B cell (primary cell): ENCODE data around the gene PSAT1. TPM values are rescaled to one million over a fixed set of nuclear protein-coding genes. Genes with fewer than 3 reads are reported as not detected.

Source experiments
- ATAC-seq: fragments of 200-7000 bp; cut with Tn5 transposase; one replicate; pipeline ENCODE4 v1.10.0; 2021; ENCODE audit warnings: low read depth, mild to moderate bottlenecking, moderate number of reproducible peaks, moderate library complexity
- CTCF ChIA-PET: fragments of 350-600 bp; sonication (Branson Sonifier 250); formaldehyde crosslinking; loops from one replicate; lab custom pipeline; 2021; ENCODE audit warnings: antibody characterized with exemption, inconsistent platforms; lab: Charles Lee
- POLR2A ChIA-PET: fragments of 350-600 bp; sonication (Branson Sonifier 250); formaldehyde crosslinking; loops from one replicate; lab custom pipeline; 2021; ENCODE audit warnings: antibody characterized with exemption; lab: Charles Lee
- DNase-seq: peaks from one replicate; pipeline ENCODE4 v3.0.0; 2013
- H2AFZ ChIP-seq: 2 replicates; pipeline ENCODE4 v1.6.1; 2012; ENCODE audit warnings: mild to moderate bottlenecking, low read depth, low read length; ENCODE audit not compliant: insufficient read depth, poor library complexity, severe bottlenecking
- H3K27ac ChIP-seq, 2 donors: 1 replicate in 1 of 2; 2 replicates in 1 of 2; pipeline ENCODE4 v1.5.1; 2012 to 2013; ENCODE audit warnings: low read length in 2 of 2, mild to moderate bottlenecking in 2 of 2, moderate library complexity in 1 of 2
- H3K27me3 ChIP-seq, 4 experiments: fragments of 200-600 bp in 1 of 4; sonication (generic) in 1 of 4; replicated peaks in 1 of 4; 1 replicate in 2 of 4; 2 replicates in 2 of 4; pipeline versions ENCODE4 v1.6.1 to v1.7.0; 2013 to 2016; ENCODE audit warnings: low read length in 3 of 4, mild to moderate bottlenecking in 2 of 4, mixed read lengths in 1 of 4, moderate library complexity in 1 of 4; ENCODE audit not compliant: insufficient read depth in 4 of 4, control insufficient read depth in 3 of 4; ENCODE audit errors: control extremely low read depth in 1 of 4
- H3K36me3 ChIP-seq, 2 experiments: replicated peaks in 1 of 2; 1 replicate in 1 of 2; 2 replicates in 1 of 2; pipeline versions ENCODE4 v1.6.1 to v1.7.1; 2013; ENCODE audit warnings: low read length in 1 of 2; ENCODE audit not compliant: insufficient read depth in 2 of 2, control insufficient read depth in 1 of 2; ENCODE audit errors: control extremely low read depth in 1 of 2, extremely low read depth in 1 of 2
- H3K4me1 ChIP-seq, 2 donors: fragments of 200-600 bp in 1 of 2; sonication (generic) in 1 of 2; 1 replicate in 1 of 2; 2 replicates in 1 of 2; pipeline versions ENCODE4 v1.5.1 to v1.6.1; 2013 to 2017; ENCODE audit warnings: low read length in 2 of 2; ENCODE audit not compliant: control insufficient read depth in 2 of 2, insufficient read depth in 2 of 2
- H3K4me2 ChIP-seq: replicated peaks from 2 replicates; pipeline ENCODE3; 2012; ENCODE audit warnings: mild to moderate bottlenecking, low read depth, low read length; ENCODE audit not compliant: poor library complexity, severe bottlenecking
- H3K4me3 ChIP-seq, 5 experiments: fragments of 200-600 bp in 1 of 5; sonication (generic) in 1 of 5; 1 replicate in 3 of 5; 2 replicates in 2 of 5; pipeline versions ENCODE4 v1.5.1 to v1.7.0; 2011 to 2016; ENCODE audit warnings: low read length in 4 of 5, mild to moderate bottlenecking in 4 of 5, low read depth in 2 of 5, control low read depth in 1 of 5, moderate library complexity in 1 of 5; ENCODE audit not compliant: insufficient read depth in 1 of 5; ENCODE audit errors: control extremely low read depth in 1 of 5, extremely low read depth in 1 of 5
- H3K79me2 ChIP-seq: fragments of 200-600 bp; sonication (generic); one replicate; pipeline ENCODE4 v1.6.0; 2016; ENCODE audit warnings: low read length; ENCODE audit not compliant: control insufficient read depth, insufficient read depth
- H3K9ac ChIP-seq: fragments of 200-600 bp; sonication (generic); 2 replicates; pipeline ENCODE4 v1.6.1; 2017; ENCODE audit warnings: mild to moderate bottlenecking, low read length, moderate library complexity
- H3K9me3 ChIP-seq, 3 donors: one replicate each; pipeline versions ENCODE4 v1.6.1 to v1.7.1; 2013; ENCODE audit warnings: low read length in 2 of 3; ENCODE audit not compliant: control insufficient read depth in 2 of 3, insufficient read depth in 1 of 3; ENCODE audit errors: control extremely low read depth in 1 of 3
- H4K20me1 ChIP-seq: 2 replicates; pipeline ENCODE4 v1.6.0; 2012; ENCODE audit warnings: mild to moderate bottlenecking, low read length; ENCODE audit not compliant: insufficient read depth, control insufficient read depth, poor library complexity, severe bottlenecking
- H3K27ac Mint-ChIP-seq: one replicate; pipeline ENCODE4 v1.8.0; 2021; ENCODE audit warnings: mixed read lengths
- H3K27me3 Mint-ChIP-seq: one replicate; pipeline ENCODE4 v1.8.0; 2021; ENCODE audit warnings: mixed read lengths
- H3K4me1 Mint-ChIP-seq: one replicate; pipeline ENCODE4 v1.8.0; 2021; ENCODE audit warnings: mixed read lengths
- H3K4me3 Mint-ChIP-seq: one replicate; pipeline ENCODE4 v1.8.0; 2021; ENCODE audit warnings: mixed read lengths
- H3K9me3 Mint-ChIP-seq: one replicate; pipeline ENCODE4 v1.8.0; 2022; ENCODE audit warnings: mixed read lengths; ENCODE audit not compliant: insufficient read depth
- CTCF ChIP-seq: fragments of 200-600 bp; IDR thresholded peaks from one replicate; pipeline ENCODE4 v1.8.0; 2022; ENCODE audit warnings: antibody characterized with exemption, mild to moderate bottlenecking
- EZH2 ChIP-seq: IDR thresholded peaks from 2 replicates; pipeline ENCODE4 v1.6.1; 2012; ENCODE audit warnings: borderline replicate concordance, low read depth, mild to moderate bottlenecking, moderate library complexity, low read length; ENCODE audit not compliant: insufficient read depth, poor library complexity, severe bottlenecking
- WGBS: methylation state at CpG from one replicate; pipeline ENCODE4 v1.1.5; 2013; ENCODE audit warnings: missing lambda C conversion rate; ENCODE audit not compliant: insufficient coverage; 5-methylcytosine and 5-hydroxymethylcytosine counted together
- intact Hi-C: fragments of 100-400 bp; cut with micrococcal nuclease; formaldehyde crosslinking; loops from one replicate; pipeline ENCODE4 v1.10.0; 2022
- polyA plus RNA-seq: library from polyadenylated mRNA; depleted of rRNA; stranded (reverse); fragments of >200 nt; gene quantifications from 2 replicates; pipeline ENCODE4 v1.2.3, GENCODE V29; 2012
- total RNA-seq, 2 donors: library from RNA; stranded (reverse); fragments of 120-200 nt in 1 of 2; gene quantifications; 1 replicate in 1 of 2; 2 replicates in 1 of 2; pipeline versions ENCODE4 v1.2.3 to v1.2.4, GENCODE V29; 2013 to 2022

Gene PSAT1
- total and polyA plus RNA-seq, 2 donors (not counting 1 experiment from before 2014, with no cell fraction given) = 0.61 to 5.0 TPM

- ChIA-PET CTCF (no interaction called here), POLR2A (no interaction called here)
- H3K36me3 ChIP-seq = no peaks in the 10 kb centered on the region
- no peak overlapping the region for H3K4me3 ChIP-seq
- no peaks in the 10 kb centered on the region for H3K27me3 ChIP-seq
- intact Hi-C loops = no loop called here
- no peak overlapping the region for H3K9ac ChIP-seq
- no peak overlapping the region for H3K4me2 ChIP-seq
- H3K9me3 Mint-ChIP-seq = no peaks in the 10 kb centered on the region
- H2AFZ ChIP-seq = no peak overlapping the region
- H4K20me1 ChIP-seq = no peaks in the 10 kb centered on the region
- no peak overlapping the region for H3K27ac ChIP-seq
- 96% methylated on average over 4 of the region's 6 CpGs for WGBS
- no peak overlapping the region for H3K4me3 Mint-ChIP-seq
- H3K4me1 ChIP-seq = no peaks in the 10 kb centered on the region
- H3K9me3 ChIP-seq = no peaks in the 10 kb centered on the region
- DNase-seq (no peak), ATAC-seq (no peak)
- TF ChIP-seq CTCF (no peak), EZH2 (no peak)
- H3K4me1 Mint-ChIP-seq = no peaks in the 10 kb centered on the region
- H3K27ac Mint-ChIP-seq = no peak overlapping the region
- H3K27me3 Mint-ChIP-seq = no peaks in the 10 kb centered on the region
- no peaks in the 10 kb centered on the region for H3K79me2 ChIP-seq
Observed at GRCh38 chr9:78319197-78320029, 22.5 kb downstream of the PSAT1 start.

GRCh38 chr9:78320030-78320693 lies 23.2 kb downstream of the PSAT1 start:
- Mint-ChIP-seq H3K27me3 (no peaks in the 10 kb centered on the region), H3K4me3 (no peak overlapping the region), H3K27ac (no peak overlapping the region), H3K4me1 (no peaks in the 10 kb centered on the region), H3K9me3 (no peaks in the 10 kb centered on the region)
- Histone ChIP-seq H3K27me3 (no peaks in the 10 kb centered on the region), H3K36me3 (no peaks in the 10 kb centered on the region), H3K4me2 (no peak overlapping the region), H2AFZ (no peak overlapping the region), H3K27ac (no peak overlapping the region), H3K4me3 (no peak overlapping the region), H4K20me1 (no peaks in the 10 kb centered on the region), H3K9ac (no peak overlapping the region), H3K9me3 (no peaks in the 10 kb centered on the region), H3K79me2 (no peaks in the 10 kb centered on the region), H3K4me1 (no peaks in the 10 kb centered on the region)
- TF ChIP-seq CTCF (no peak), EZH2 (no peak)
- ChIA-PET POLR2A (no interaction called here), CTCF (interaction anchor here (0.7 kb wide), 1 partner anchor 94 kb away, joined by 3 read pairs; no protein-coding TSS in a partner anchor)
- 100% methylated on average over 3 of the region's 4 CpGs for WGBS
- intact Hi-C loops = no loop called here
- DNase-seq = no peak
- no peak for ATAC-seq
